Frontal cortex (tissue), 4 donors: ENCODE results near the gene PKNOX2. TPM values are rescaled to one million over a fixed set of nuclear protein-coding genes. Genes with fewer than 3 reads are reported as not detected.

ENCODE experiments used
- DNase-seq, 2 donors: peaks; one replicate each; pipeline ENCODE4 v3.0.0; 2012; ENCODE audit warnings: low spot score in 2 of 2
- FAIRE-seq: peaks from 2 replicates; lab custom pipeline; 2012; peaks lifted over from hg19 to GRCh38; lab: Jason Lieb, UNC
- total RNA-seq: library from RNA; depleted of rRNA; stranded (reverse); fragments of >200 nt; gene quantifications from one replicate; pipeline ENCODE4 v1.2.3, GENCODE V29; 2014
- donor health status: control.
- donor health status: control.
- donor health status: control.

PKNOX2 gene
- total RNA-seq, 1 donor from 2014 or later = 4.9 TPM

DNA sequence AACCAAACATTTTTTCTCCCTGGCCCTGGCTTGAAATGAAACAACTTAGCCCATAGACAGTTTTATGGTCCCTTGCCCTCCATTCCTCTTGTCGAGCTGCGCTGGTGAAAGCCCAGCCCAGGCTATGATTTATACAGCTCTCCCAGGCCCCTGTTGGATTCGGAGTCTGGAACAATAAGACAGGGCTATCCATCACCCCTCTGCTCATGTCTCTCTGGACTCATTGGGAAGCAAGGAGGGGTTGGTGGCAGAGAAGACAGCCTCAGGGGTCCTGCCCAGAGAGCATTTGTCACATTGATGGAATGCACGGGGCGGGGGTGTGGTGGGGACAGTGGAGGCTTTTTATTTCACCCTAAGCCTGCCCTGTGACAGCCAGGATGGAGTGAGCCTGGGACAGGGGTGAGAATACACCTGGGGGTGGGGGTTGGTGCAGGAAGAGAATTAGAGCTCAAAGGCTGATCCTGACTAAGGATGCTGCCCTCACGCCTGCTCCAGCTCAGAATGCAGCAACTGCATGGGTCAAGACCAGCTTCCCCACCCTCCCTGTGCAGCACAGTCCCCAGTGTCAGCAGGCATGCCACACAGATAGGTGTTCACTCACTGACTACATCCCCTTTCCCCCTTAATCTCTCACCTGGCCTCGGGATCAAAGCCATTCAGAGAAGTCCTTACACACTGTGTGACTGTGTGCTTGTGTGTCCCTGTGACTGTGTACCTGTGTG is 10.0 kb upstream of the PKNOX2 start:
- FAIRE-seq (no peak), DNase-seq (no peak)

DNA sequence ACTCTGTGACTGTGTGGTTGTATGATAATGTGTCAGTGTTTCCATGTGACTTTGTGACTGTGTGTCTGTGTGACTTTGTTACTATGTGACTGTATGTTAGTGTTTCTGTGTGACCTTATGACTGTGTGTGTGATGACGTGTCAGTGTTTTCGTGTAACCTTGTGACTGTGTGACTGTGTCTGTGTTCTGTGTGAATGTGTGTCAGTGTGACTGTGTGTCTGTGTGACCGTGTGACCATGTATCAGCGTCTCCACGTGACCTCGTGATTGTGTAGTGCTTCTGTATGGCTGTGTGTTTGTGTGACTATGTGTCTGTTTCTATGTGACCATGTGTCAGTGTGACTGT is 9.5 kb upstream of the PKNOX2 start:
- no peak for FAIRE-seq
- no peak for DNase-seq

- no peak for DNase-seq
- FAIRE-seq = no peak
These were observed 8.8 kb upstream of the PKNOX2 start for GRCh38 chr11:125155767-125156166.

GRCh38 chr11:125156346-125157117 is 8.0 kb upstream of the PKNOX2 start:
- no peak for DNase-seq
- FAIRE-seq = no peak

- FAIRE-seq = no peak
These were observed 7.3 kb upstream of the PKNOX2 start for GRCh38 chr11:125157118-125157733.

GRCh38 chr11:125157953-125158680 is 6.4 kb upstream of the PKNOX2 start:
- DNase-seq (no peak), FAIRE-seq (no peak)

More at GRCh38 chr11:125157118-125157733, 7.3 kb upstream of the PKNOX2 start:
- DNase-seq = no peak

DNA sequence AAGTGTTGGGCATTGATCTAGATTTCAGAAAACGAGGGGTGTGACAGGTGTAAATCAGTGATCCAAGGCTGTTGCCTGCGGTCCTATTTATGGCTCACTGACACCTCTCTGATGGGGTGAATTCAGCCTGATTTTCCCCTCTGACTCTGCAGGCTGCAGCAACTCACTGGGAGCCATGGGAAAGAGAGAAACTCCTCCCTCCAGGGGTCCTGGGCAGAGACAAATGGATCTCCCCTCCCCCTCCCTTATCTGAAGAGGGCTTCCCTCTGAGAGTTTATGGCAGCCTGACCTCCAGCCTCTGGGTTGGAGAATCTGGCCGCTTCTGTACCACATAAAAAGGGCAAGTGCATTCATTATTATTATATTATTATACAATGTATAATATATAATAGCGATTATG is 1.8 kb upstream of the PKNOX2 start:
- FAIRE-seq (no peak), DNase-seq (no peak)

DNA sequence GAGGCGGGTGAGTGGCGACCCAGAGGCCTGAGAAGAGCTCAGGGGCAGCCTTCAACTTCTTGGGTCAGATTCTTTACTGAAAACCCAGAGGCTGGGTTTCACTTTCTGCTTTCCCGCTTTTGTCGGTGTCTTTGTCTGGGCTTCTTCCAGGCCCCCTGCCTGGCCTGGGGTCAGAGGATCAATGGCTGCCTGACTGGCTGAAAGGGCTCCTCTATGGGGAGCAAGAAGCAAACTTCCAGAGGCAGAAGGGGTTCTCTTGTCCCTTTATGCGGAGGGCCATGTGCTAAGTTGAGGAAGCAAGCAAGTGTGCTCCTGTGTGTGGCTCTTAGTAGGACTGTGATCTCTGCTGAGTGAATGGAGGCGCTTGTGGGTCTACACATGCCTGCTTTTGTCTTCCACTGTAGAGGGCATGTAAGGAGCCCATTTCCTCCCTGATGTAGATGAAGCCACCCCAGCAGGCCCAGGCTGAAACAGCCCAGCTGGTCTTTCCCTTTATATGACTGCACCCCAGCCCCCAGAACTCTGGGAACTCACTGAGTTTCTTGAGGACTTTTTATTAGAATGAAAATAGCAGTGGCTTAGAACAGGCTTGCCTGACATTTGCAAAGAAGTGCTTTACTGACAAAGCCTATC is 1.0 kb upstream of the PKNOX2 start:
- DNase-seq = peak in 1 of 2 donors; percentile 19
- no peak for FAIRE-seq

- FAIRE-seq (no peak), DNase-seq (no peak)
These were observed 495 bp upstream of the PKNOX2 start for GRCh38 chr11:125164091-125164421.

- peak in 1 of 2 donors; percentile 51 for DNase-seq
- FAIRE-seq = no peak
These were observed 726 bp downstream of the PKNOX2 start for GRCh38 chr11:125165111-125165842.

- FAIRE-seq = no peak
- peak in 1 of 2 donors; percentile 51 for DNase-seq
These were observed 1.6 kb downstream of the PKNOX2 start for GRCh38 chr11:125165843-125166763.

GRCh38 chr11:125166764-125167291 is 2.3 kb downstream of the PKNOX2 start:
- FAIRE-seq (no peak), DNase-seq (peak in 1 of 2 donors; percentile 28)

GRCh38 chr11:125167292-125167953 is 2.9 kb downstream of the PKNOX2 start:
- peak; percentile 20 to 41 for DNase-seq
- no peak for FAIRE-seq

- no peak for FAIRE-seq
- no peak for DNase-seq
These were observed 3.6 kb downstream of the PKNOX2 start for GRCh38 chr11:125167954-125168835.

DNA sequence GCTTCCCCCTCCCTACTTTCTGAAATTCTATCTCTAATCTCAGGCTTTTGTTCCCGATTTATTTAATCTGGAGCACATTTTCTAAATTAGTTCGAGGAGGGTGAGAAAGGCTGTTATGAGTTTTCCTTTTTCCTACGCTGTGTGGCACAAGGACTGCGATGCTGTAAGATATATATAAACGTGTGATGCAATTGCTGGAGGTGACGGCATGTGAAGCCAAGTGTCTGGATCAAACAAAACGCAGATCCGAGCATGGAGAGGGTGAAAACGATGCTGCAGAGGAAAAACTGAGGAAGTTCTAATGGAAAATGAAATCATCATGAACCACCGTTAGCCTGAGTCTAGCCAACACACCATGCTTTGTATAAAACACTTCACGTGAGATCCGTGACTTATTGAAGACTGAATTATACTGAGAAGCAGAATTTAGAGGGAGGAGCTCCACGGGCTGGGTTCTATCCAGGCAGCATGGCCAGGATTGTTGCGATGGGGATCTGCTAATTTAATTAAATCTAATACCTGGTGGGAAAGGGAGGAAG is 4.4 kb downstream of the PKNOX2 start:
- DNase-seq (peak in 1 of 2 donors; percentile 27), FAIRE-seq (no peak)

GRCh38 chr11:125170001-125170509 is 5.5 kb downstream of the PKNOX2 start:
- no peak for DNase-seq
- FAIRE-seq = no peak
